Measurements from ENCODE around the gene SYNGR3. TPM values are rescaled to one million over a fixed set of nuclear protein-coding genes. Genes with fewer than 3 reads are reported as not detected.
A peak's percentile ranks its signal among the peaks of the same experiment; 100 is the strongest.
"Not testable (repeated sequence)": the region's sequence is repeated elsewhere in the genome, so short reads cannot be mapped to it uniquely, and the experiment has no call there.

The SYNGR3 gene
- total and polyA plus RNA-seq, 2 of the 13 experiments (the other 11 are each of a cell fraction or from before 2014, with no cell fraction given) = 0.97 to 5.7 TPM

GRCh38 chr16:1957434-1958142, 32.2 kb upstream of the SYNGR3 start:
- H3K9ac ChIP-seq (ENCODE audit: insufficient read depth, low read depth, low read length); FAIRE-seq; H3K9me3 ChIP-seq (ENCODE audit: low read length); in situ Hi-C loops (cut with HindIII; ENCODE audit: extremely low pct_ligation_motif_present, low pct_unique_long_range_greater_than_20kb); H3K27ac ChIP-seq (ENCODE audit: extremely low read length, insufficient read depth, low read length); H3K4me3 ChIP-seq (replicated peaks in 1 of 3; ENCODE audit: insufficient read depth in 1 of 3, low read depth in 2 of 3, low read length in 3 of 3); CTCF ChIA-PET (ENCODE audit: low intra/inter-chr PET ratio, low total read pairs); H3K4me2 ChIP-seq (ENCODE audit: low read depth, low read length); DNase-seq (ENCODE audit: low spot score); H3K36me3 ChIP-seq (replicated peaks in 1 of 2; ENCODE audit: control insufficient read depth in 1 of 2, insufficient read depth in 2 of 2, low read length in 2 of 2); H2AFZ ChIP-seq (ENCODE audit: low read length); BruUV-seq (replicated peaks); ATAC-seq; TF ChIP-seq SP1 (IDR thresholded peaks at IDR 0.05): not testable (repeated sequence)
- TF ChIP-seq RBFOX2 (IDR thresholded peaks at IDR 0.05; ENCODE audit: low read depth, low read length) (0 out of 2 replicates have a peak, but pooled peaks have one; percentile 19), ZBTB33 (CRISPR knock-in tag; IDR thresholded peaks at IDR 0.05) (peak; percentile 88), NFYC (CRISPR knock-in tag; IDR thresholded peaks at IDR 0.05) (peak; percentile 77), NFYB (CRISPR knock-in tag; IDR thresholded peaks at IDR 0.05) (peak; percentile 79), DRAP1 (CRISPR knock-in tag; IDR thresholded peaks at IDR 0.05) (peak; percentile 46; the same call in 1 of the 2 replicates), POLR2G (IDR thresholded peaks at IDR 0.05; ENCODE audit: low read depth, low read length) (peak; percentile 41; the same call in 1 of the 2 replicates), SP1 (CRISPR knock-in tag; IDR thresholded peaks at IDR 0.05) (peak; percentile 40; the same call in 1 of the 2 replicates), POLR2A (IDR thresholded peaks at IDR 0.05; ENCODE audit: insufficient read depth in 1 of 2, low read depth in 2 of 2, low read length in 2 of 2) (peak; percentile 66 to 85), POLR2AphosphoS5 (IDR thresholded peaks at IDR 0.05; ENCODE audit: low read depth, low read length) (peak; percentile 66), THAP11 (CRISPR knock-in tag; IDR thresholded peaks at IDR 0.05) (0 out of 2 replicates have a peak, but pooled peaks have one; percentile 28)
- H3K4me1 ChIP-seq (ENCODE audit: insufficient read depth, low read length) = peaks cover 47% of the 10 kb centered on the region
- peaks cover 13% of the 10 kb centered on the region for H3K79me2 ChIP-seq (ENCODE audit: insufficient read depth, low read length)
- intact Hi-C loops (cut with micrococcal nuclease; ENCODE audit: unreplicated experiment) = loop anchor here (2.0 kb wide), 1 partner anchor 17 kb away; no protein-coding TSS in a partner anchor
- peaks cover 16% of the 10 kb centered on the region for H4K20me1 ChIP-seq (ENCODE audit: insufficient read depth, low read length)
- H3K27me3 ChIP-seq (ENCODE audit: control insufficient read depth in 1 of 2, insufficient read depth in 2 of 2, low read length in 2 of 2) = peaks cover 3 to 18% of the 10 kb centered on the region in 2 experiments; a peak in 4 of 5 replicates
- WGBS (ENCODE audit: low lambda C conversion rate) = 84% methylated on average over 21 of the region's 22 CpGs
- POLR2A ChIA-PET = interaction anchor here (1.1 to 7.4 kb wide), 5 partner anchors 9 to 27 kb away, joined by 3 to 139 read pairs (median 5); partner anchors contain the start of genes MSRB1, RNF151 and TBL3

Data from HepG2 (cell line).